ENCODE data around the gene DIRAS3.

The DIRAS3 gene

GRCh38 chr1:68028566-68028965 lies 21.9 kb downstream of the DIRAS3 start:
- Histone ChIP-seq H3K4me3 (no peak overlapping the region), H3K27ac (no peak overlapping the region)
- DNase-seq (ENCODE audit: low spot score): no peak
- TF ChIP-seq CTCF (IDR thresholded peaks at IDR 0.05): no peak

GRCh38 chr1:68024635-68025338 lies 25.6 kb downstream of the DIRAS3 start:
- TF ChIP-seq CTCF (IDR thresholded peaks at IDR 0.05): no peak
- no peak for DNase-seq (ENCODE audit: low spot score)
- Histone ChIP-seq H3K4me3 (no peak overlapping the region), H3K27ac (no peak overlapping the region)

- H3K4me3 ChIP-seq: no peak overlapping the region
- no peak for DNase-seq (ENCODE audit: low spot score)
- H3K27ac ChIP-seq: no peak overlapping the region
- no peak for TF ChIP-seq CTCF (IDR thresholded peaks at IDR 0.05)
Measured at GRCh38 chr1:68016381-68016780, 34.0 kb downstream of the DIRAS3 start.

- no peak overlapping the region for H3K27ac ChIP-seq
- no peak for TF ChIP-seq CTCF (IDR thresholded peaks at IDR 0.05)
- no peak for DNase-seq (ENCODE audit: low spot score)
- no peak overlapping the region for H3K4me3 ChIP-seq
Measured at GRCh38 chr1:68015971-68016370, 34.5 kb downstream of the DIRAS3 start.

- Histone ChIP-seq H3K4me3 (no peak overlapping the region), H3K27ac (no peak overlapping the region)
- TF ChIP-seq CTCF (IDR thresholded peaks at IDR 0.05): no peak
- DNase-seq (ENCODE audit: low spot score): no peak
Measured at GRCh38 chr1:68015369-68015768, 35.1 kb downstream of the DIRAS3 start.

- Histone ChIP-seq H3K4me3 (no peak overlapping the region), H3K27ac (no peak overlapping the region)
- no peak for TF ChIP-seq CTCF (IDR thresholded peaks at IDR 0.05)
- DNase-seq (ENCODE audit: low spot score): no peak
Measured at GRCh38 chr1:68013351-68013750, 37.1 kb downstream of the DIRAS3 start.

- no peak for TF ChIP-seq CTCF (IDR thresholded peaks at IDR 0.05)
- no peak for DNase-seq (ENCODE audit: low spot score)
- Histone ChIP-seq H3K4me3 (no peak overlapping the region), H3K27ac (no peak overlapping the region)
Measured at GRCh38 chr1:68011657-68012375, 38.6 kb downstream of the DIRAS3 start.
